Fibroblast of lung (primary cell): ENCODE data around the gene STARD13.

ENCODE experiments used
- CTCF ChIP-seq, 2 donors: IDR thresholded peaks in 1 of 2; conservative IDR thresholded peaks in 1 of 2; 1 replicate in 1 of 2; 2 replicates in 1 of 2; pipeline ENCODE4 v1.5.1; 2011 to 2012; ENCODE audit warnings: low read length in 2 of 2, control low read depth in 1 of 2, inconsistent platforms in 1 of 2, low read depth in 1 of 2, mild to moderate bottlenecking in 1 of 2
- EZH2 ChIP-seq: IDR thresholded peaks from 2 replicates; pipeline ENCODE4 v1.5.1; 2012; ENCODE audit warnings: low read length, control low read depth, mild to moderate bottlenecking; ENCODE audit errors: missing control alignments

DNA sequence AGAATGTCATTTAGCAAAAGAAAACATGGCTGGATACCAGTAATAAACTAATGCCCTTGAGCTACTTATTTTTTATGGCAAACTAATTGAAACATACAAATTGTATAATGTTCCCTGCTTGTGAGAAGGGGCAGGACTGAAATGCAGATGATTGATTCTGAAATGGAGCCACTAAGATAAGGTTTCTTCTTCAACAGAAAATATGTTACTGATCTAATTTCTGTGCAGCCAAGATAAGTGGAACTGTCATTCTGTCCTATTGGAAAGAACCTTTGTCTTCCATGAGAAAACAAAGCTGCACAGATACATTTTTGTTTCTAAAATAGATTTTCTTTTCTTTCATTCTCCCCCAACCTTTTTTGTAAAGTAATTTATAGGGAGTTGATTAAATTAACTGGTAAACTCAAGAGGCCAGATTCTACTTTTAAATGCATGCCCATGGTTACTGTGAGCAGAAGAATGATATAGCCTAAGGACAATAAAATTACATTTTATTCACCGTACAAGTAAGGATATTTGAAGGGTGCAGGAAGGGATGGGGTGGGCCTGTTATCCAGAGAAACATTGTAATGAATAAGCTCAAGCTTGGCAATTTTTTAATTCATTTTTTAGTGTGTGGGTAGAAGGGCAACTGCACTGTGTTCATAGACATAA, 39.9 kb downstream of the STARD13 start:
- TF ChIP-seq CTCF (conservative IDR thresholded peaks at IDR 0.05 in 1 of 2, IDR thresholded peaks at IDR 0.05 in 1 of 2; ENCODE audit: low read depth in 1 of 2, low read length in 2 of 2) (no peak), EZH2 (no peak)
